GM23338 (cell line): Measurements from ENCODE around the gene CMTM2. TPM values are rescaled to one million over a fixed set of nuclear protein-coding genes. Genes with fewer than 3 reads are reported as not detected.

Source experiments
- ATAC-seq: fragments of 200-7000 bp; cut with Tn5 transposase; 3 replicates; pipeline ENCODE4 v1.9.1; 2020
- DNase-seq: peaks from one replicate; pipeline ENCODE4 v3.0.0-alpha.2; 2015; ENCODE audit warnings: low spot score
- H2AFZ ChIP-seq: fragments of 200-600 bp; sonication (generic); 2 replicates; pipeline ENCODE4 v1.8.0; 2016; ENCODE audit warnings: antibody characterized with exemption, mild to moderate bottlenecking, moderate library complexity
- H3F3A ChIP-seq: fragments of 200-600 bp; sonication (generic); replicated peaks from 2 replicates; pipeline ENCODE4 v1.8.0; 2017; ENCODE audit warnings: antibody characterized with exemption, mixed run types, low read depth
- H3K27ac ChIP-seq: fragments of 200-600 bp; sonication (generic); 2 replicates; pipeline ENCODE4 v1.6.1; 2016; ENCODE audit warnings: low read depth
- H3K27me3 ChIP-seq: fragments of 200-600 bp; sonication (generic); 2 replicates; pipeline ENCODE4 v1.8.0; 2016; ENCODE audit warnings: mild to moderate bottlenecking, mixed run types, moderate library complexity; ENCODE audit not compliant: insufficient read depth
- H3K36me3 ChIP-seq: fragments of 200-600 bp; sonication (generic); 2 replicates; pipeline ENCODE4 v1.8.0; 2016; ENCODE audit warnings: mild to moderate bottlenecking; ENCODE audit not compliant: insufficient read depth
- H3K4me1 ChIP-seq: fragments of 200-600 bp; sonication (generic); 2 replicates; pipeline ENCODE4 v1.8.0; 2016; ENCODE audit warnings: mild to moderate bottlenecking, moderate library complexity; ENCODE audit not compliant: insufficient read depth
- H3K4me2 ChIP-seq: fragments of 200-600 bp; sonication (generic); 2 replicates; pipeline ENCODE4 v1.7.1; 2017; ENCODE audit warnings: mixed run types
- H3K4me3 ChIP-seq: fragments of 200-600 bp; sonication (generic); 2 replicates; pipeline ENCODE4 v1.6.1; 2016; ENCODE audit warnings: mixed run types
- H3K79me2 ChIP-seq: fragments of 200-600 bp; sonication (generic); replicated peaks from 2 replicates; pipeline ENCODE4 v1.8.0; 2017; ENCODE audit warnings: mild to moderate bottlenecking; ENCODE audit not compliant: insufficient read depth
- H3K9me2 ChIP-seq: fragments of 200-600 bp; sonication (generic); 2 replicates; pipeline ENCODE4 v1.8.0; 2017; ENCODE audit not compliant: insufficient read depth
- H4K20me1 ChIP-seq: fragments of 200-600 bp; sonication (generic); replicated peaks from 2 replicates; pipeline ENCODE4 v1.8.0; 2017; ENCODE audit warnings: mild to moderate bottlenecking; ENCODE audit not compliant: insufficient read depth
- H3K27ac Mint-ChIP-seq: 2 replicates; pipeline ENCODE4 v1.8.0; 2020; ENCODE audit warnings: inconsistent platforms, mild to moderate bottlenecking, moderate library complexity, mixed read lengths
- H3K27me3 Mint-ChIP-seq: 3 replicates; pipeline ENCODE4 v1.8.0; 2022; ENCODE audit warnings: low read depth, mild to moderate bottlenecking, moderate library complexity, mixed read lengths, inconsistent platforms; ENCODE audit not compliant: insufficient read depth, poor library complexity
- H3K36me3 Mint-ChIP-seq: 3 replicates; pipeline ENCODE4 v1.8.0; 2021; ENCODE audit warnings: low read depth, mild to moderate bottlenecking, inconsistent platforms, moderate library complexity, mixed read lengths
- H3K4me1 Mint-ChIP-seq: 3 replicates; pipeline ENCODE4 v1.8.0; 2020; ENCODE audit warnings: mild to moderate bottlenecking, inconsistent platforms, mixed read lengths
- H3K4me3 Mint-ChIP-seq: 3 replicates; pipeline ENCODE4 v1.8.0; 2021; ENCODE audit warnings: moderate library complexity, mild to moderate bottlenecking, inconsistent platforms, mixed read lengths
- H3K9me3 Mint-ChIP-seq: 3 replicates; pipeline ENCODE4 v1.8.0; 2020; ENCODE audit warnings: moderate library complexity, mild to moderate bottlenecking, inconsistent platforms, mixed read lengths
- CREB1 ChIP-seq: fragments of 250-450 bp; sonication (Bioruptor Pico); IDR thresholded peaks from 2 replicates; pipeline ENCODE4 v1.5.0; 2020; ENCODE audit warnings: low read depth, mild to moderate bottlenecking, moderate library complexity
- ETS1 ChIP-seq: IDR thresholded peaks from 2 replicates; pipeline ENCODE4 v1.6.1; 2016; ENCODE audit warnings: antibody characterized with exemption
- JUNB ChIP-seq: IDR thresholded peaks from one replicate; pipeline ENCODE4 v1.6.1; 2016; ENCODE audit warnings: antibody characterized with exemption; ENCODE audit not compliant: unreplicated experiment
- POLR2AphosphoS5 ChIP-seq: IDR thresholded peaks from 2 replicates; pipeline ENCODE4 v1.6.1; 2016; ENCODE audit warnings: antibody characterized with exemption, low read depth
- STAT1 ChIP-seq: IDR thresholded peaks from one replicate; pipeline ENCODE4 v1.6.1; 2016; ENCODE audit warnings: antibody characterized with exemption; ENCODE audit not compliant: unreplicated experiment
- ZNF114 ChIP-seq: fragments of 250-450 bp; sonication (Bioruptor Pico); IDR thresholded peaks from 2 replicates; pipeline ENCODE4 v1.5.0; 2020; ENCODE audit warnings: mild to moderate bottlenecking, moderate library complexity
- ZNF331 ChIP-seq: fragments of 250-450 bp; sonication (Bioruptor Pico); IDR thresholded peaks from 2 replicates; pipeline ENCODE4 v1.5.0; 2020; ENCODE audit warnings: low read depth, mild to moderate bottlenecking, moderate library complexity
- ZNF462 ChIP-seq: fragments of 250-450 bp; sonication (Bioruptor Pico); IDR thresholded peaks from 2 replicates; pipeline ENCODE4 v1.5.0; 2020; ENCODE audit warnings: mild to moderate bottlenecking, moderate library complexity
- polyA plus RNA-seq: library from polyadenylated mRNA; unstranded; fragments of >200 nt; fragmentation: Nextera tagmentation; extraction: Ambion mirVana; gene quantifications from 2 replicates; pipeline ENCODE4 v1.2.1, GENCODE V29; 2016
- total RNA-seq: library from RNA; depleted of rRNA; stranded (reverse); fragments of >200 nt; shearing (Covaris generic); gene quantifications from 2 replicates; pipeline ENCODE4 v1.2.3, GENCODE V29; 2014

CMTM2 gene
- total and polyA plus RNA-seq, 2 experiments from 2014 or later = not detected

- TF ChIP-seq ZNF462 (CRISPR knock-in tag) (no peak), ETS1 (no peak), POLR2AphosphoS5 (no peak), ZNF114 (CRISPR knock-in tag) (no peak), STAT1 (no peak), ZNF331 (no peak)
Measured at GRCh38 chr16:66529475-66529874, 49.8 kb upstream of the CMTM2 start (continued).

GRCh38 chr16:66534376-66534799 is 44.9 kb upstream of the CMTM2 start:
- H3K27ac Mint-ChIP-seq = no peak overlapping the region
- no peak for TF ChIP-seq JUNB
- no peak for TF ChIP-seq CREB1 (CRISPR knock-in tag)

More at GRCh38 chr16:66534376-66534799, 44.9 kb upstream of the CMTM2 start:
- H3F3A ChIP-seq = no peaks in the 10 kb centered on the region
- no peaks in the 10 kb centered on the region for H3K4me1 ChIP-seq
- H3K36me3 Mint-ChIP-seq = no peaks in the 10 kb centered on the region; the same call in 1 of the 3 replicates
- H3K9me3 Mint-ChIP-seq = no peaks in the 10 kb centered on the region; the same call in 2 of the 3 replicates
- H3K27me3 ChIP-seq = no peaks in the 10 kb centered on the region
- H4K20me1 ChIP-seq = no peaks in the 10 kb centered on the region
- H3K4me3 Mint-ChIP-seq = no peak overlapping the region
- no peak overlapping the region for H3K27ac ChIP-seq
- H3K79me2 ChIP-seq = no peaks in the 10 kb centered on the region
- H2AFZ ChIP-seq = no peak overlapping the region
- no peaks in the 10 kb centered on the region for H3K9me2 ChIP-seq
- H3K4me1 Mint-ChIP-seq = no peaks in the 10 kb centered on the region; the same call in 2 of the 3 replicates
- no peak for ATAC-seq
- H3K27me3 Mint-ChIP-seq = peaks cover 2% of the 10 kb centered on the region
- H3K4me2 ChIP-seq = no peak overlapping the region
- no peak overlapping the region for H3K4me3 ChIP-seq
- DNase-seq = no peak
- no peaks in the 10 kb centered on the region for H3K36me3 ChIP-seq
